ENCODE results near the gene TBC1D17.

Gene TBC1D17

DNA sequence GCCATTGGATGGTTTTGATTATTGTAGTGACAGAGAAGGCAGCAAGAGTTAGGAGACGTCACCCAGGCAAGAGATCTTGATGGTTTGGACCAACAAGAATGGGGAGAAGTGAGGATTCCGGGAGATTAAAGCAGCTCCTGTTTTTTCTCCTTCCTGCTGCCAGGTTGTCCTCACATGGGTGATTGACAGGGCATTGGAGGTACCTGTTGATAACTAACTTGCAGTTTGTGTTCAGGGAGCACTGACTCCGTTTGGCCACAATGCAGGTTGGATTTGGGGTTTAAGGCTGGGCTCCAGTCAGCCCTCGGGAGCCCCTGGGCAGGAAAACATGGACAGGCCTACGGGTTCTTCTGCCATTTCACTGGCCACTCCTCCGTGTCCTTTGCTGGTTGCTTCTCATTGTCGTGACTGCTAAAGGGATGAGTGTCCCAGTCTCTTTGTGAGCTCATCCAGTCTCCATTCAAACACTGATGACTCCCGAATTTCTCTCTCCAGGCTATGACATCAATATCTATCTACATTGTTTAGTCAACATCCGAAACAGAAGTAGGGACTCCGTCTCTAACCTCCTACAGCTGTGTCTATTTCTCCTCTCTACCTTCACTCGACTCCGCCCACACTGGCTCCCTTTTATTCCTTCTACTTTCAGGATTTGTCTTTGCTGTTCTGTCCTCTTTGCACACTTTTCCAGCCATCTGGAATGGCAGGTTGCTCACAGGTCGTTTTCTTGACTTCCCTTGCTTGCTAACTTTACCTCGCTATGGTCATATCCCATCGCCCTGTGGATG lies 27.9 kb upstream of the TBC1D17 start:
- no peak for DNase-seq

- DNase-seq: no peak
Observed at GRCh38 chr19:49850221-49850486, 27.3 kb upstream of the TBC1D17 start.

DNA sequence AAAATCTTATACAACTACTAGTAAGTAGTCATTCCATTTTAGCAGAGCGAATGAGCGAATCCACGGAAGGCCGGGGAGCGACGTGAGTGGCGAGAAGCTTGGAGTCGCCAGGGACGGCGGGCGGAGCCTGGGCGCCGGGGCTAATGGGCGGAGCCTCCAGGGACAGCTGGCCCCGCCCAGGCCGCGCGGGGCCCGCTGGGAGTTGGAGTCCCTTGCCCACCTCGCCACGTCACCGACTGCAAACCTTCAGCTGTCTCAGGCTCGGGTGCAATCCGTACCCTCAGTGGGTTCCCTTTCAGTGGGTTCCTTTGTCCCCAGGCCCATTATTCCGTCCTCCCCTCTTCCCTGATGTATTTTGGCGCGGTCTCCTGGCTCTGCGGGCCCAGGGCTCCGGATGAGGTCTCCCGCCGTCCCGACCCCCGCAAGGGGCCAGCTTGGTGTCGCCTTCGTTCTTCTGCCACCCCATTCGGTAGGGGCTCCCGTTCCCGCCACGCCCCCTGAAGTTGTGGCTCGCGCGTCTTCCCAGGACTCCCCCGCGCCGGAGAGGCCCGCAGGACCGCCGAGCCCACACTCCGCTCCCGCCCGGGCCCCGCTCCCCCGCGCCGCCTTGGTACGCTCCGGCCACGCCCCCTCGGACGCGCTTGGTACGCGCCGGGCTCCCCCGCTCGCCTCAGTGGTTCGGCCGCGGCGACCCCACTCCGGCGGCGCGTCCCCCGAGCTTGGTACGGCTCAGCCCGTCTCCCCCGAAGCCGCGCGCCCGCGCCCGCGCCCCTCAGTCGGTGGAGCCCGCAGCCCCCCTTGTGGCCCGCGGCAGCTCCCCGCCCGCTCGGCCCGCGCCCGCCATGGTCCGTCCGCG lies 26.8 kb upstream of the TBC1D17 start, which contains the start of gene PTOV1:
TSS of gene PTOV1 (plus strand) at position 673 of the 856 bp plus-strand sequence.
- peak; percentile 92 for DNase-seq

GRCh38 chr19:49851456-49852259 lies 25.8 kb upstream of the TBC1D17 start:
- no peak for DNase-seq

GRCh38 chr19:49852631-49853126 lies 24.8 kb upstream of the TBC1D17 start:
- no peak for DNase-seq

GRCh38 chr19:49853852-49854377 lies 23.6 kb upstream of the TBC1D17 start:
- no peak for DNase-seq

DNA sequence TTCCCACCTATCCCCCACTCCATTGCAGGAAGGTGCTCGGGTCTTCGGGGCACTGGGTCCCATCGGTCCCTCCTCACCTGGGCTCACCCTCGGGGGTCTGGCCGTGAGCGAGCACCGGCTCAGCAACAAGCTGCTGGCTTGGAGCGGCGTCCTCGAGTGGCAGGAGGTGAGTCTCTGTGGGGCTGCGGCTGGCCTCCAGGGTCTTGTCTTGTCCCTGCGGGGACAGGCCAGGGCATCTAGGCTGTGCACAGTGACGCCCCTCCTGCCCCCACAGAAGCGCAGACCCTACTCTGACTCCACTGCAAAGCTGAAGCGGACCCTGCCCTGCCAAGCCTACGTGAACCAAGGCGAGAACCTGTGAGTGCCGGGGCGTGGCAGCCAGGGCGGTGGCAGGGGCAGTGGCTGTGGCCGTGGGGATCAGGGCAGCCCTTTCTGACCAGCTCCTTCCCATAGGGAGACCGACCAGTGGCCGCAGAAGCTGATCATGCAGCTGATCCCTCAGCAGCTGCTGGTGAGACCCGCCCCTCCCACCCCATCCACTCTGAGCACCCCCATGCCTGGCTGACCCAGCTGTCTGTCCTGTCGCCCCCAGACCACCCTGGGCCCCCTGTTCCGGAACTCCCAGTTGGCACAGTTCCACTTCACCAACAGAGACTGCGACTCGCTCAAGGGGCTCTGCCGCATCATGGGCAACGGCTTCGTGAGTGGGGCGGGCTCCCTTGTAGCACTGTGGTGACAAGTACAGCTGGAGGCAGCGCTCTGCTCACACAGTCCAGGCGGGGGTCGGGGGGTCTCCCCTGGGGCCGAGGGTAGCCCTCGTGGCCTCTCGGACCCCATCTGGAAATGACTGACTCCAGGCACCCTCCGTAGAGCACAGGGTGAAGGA lies 22.9 kb upstream of the TBC1D17 start:
- DNase-seq: no peak

DNA sequence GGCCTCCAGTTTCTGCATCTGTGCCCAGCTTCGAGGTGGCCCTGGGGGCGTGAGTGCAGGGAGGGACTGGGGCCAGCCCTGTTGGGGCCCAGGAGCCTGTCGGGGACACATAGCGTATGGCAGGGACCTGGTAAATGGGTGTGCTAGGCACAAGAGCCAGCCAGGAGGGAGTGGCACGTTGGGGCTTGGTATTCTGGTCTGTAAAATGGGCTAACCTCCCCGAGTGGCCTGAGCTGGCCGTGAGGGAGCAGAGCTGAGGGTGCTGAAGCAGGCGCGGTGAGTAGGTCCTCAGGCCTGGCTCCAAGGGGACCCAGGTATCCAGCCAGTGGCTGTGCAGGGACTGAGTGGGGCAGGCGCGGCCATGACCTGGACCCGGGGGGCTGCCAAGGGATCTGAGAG lies 22.2 kb upstream of the TBC1D17 start:
- DNase-seq: no peak

GRCh38 chr19:49855676-49856573 lies 21.6 kb upstream of the TBC1D17 start:
- no peak for DNase-seq

DNA sequence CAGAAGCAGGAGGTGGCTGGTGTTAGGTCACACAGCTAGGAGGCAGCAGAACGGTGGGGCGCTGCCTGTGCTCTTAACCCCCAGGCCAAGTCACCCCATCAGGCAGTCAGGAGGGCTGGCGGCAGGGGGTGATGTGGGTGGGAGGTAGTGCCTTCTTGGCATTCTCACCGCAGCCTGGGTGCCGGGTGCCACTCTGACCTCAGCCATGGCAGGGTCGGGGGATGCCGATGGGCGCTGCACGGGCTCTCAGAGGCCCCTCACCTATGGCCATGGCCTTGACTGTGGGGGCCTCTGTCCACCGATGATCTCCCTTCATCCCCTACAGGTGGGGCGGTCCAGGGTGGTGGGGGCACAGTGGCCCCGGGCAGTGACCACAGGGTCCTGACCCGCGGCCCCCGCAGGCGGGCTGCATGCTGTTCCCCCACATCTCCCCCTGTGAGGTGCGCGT lies 20.9 kb upstream of the TBC1D17 start:
- DNase-seq: no peak

DNA sequence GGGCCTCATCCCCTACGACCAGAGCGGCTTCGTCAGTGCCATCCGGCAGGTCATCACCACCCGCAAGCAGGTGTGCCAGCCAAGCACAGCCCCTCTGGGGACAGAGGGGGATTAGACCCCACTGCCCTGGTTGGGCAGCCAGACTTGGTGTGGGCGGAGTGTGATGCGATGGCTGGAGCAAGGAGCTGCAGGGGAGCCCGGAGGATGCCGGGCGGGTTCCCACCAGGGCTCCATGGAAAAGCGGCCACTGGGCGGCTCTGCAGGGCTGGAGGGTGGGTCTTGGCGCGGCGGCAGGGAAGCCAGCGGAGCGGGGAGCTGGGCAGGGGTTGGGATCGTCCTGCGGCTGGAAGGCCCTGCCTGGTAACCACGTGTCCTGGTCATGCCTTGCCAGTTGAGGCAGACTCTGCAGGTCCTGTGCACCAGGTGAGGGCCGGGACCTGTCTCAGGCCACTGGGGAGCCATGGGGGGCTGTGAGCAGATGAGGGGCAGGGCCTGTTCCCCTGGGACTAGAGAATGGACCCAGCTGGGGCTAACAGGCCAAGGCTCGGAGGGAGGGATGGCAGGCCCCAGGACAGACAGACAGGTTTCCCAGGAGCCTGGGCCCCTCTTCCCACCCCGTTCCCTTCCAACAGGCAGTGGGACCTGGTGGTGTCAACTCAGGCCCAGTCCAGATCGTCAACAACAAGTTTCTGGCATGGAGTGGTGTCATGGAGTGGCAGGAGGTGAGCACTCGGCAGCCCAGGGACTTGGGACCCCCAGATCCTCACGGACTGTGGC lies 20.3 kb upstream of the TBC1D17 start:
- DNase-seq: no peak

GRCh38 chr19:49857838-49858087 lies 19.7 kb upstream of the TBC1D17 start:
- no peak for DNase-seq

GRCh38 chr19:49858088-49858985 lies 19.2 kb upstream of the TBC1D17 start:
- DNase-seq: no peak

- DNase-seq: no peak
Observed at GRCh38 chr19:49859682-49860335, 17.7 kb upstream of the TBC1D17 start.

- no peak for DNase-seq
Observed at GRCh38 chr19:49860336-49861102, 17.0 kb upstream of the TBC1D17 start.

- no peak for DNase-seq
Observed at GRCh38 chr19:49861107-49861506, 16.4 kb upstream of the TBC1D17 start.

DNA sequence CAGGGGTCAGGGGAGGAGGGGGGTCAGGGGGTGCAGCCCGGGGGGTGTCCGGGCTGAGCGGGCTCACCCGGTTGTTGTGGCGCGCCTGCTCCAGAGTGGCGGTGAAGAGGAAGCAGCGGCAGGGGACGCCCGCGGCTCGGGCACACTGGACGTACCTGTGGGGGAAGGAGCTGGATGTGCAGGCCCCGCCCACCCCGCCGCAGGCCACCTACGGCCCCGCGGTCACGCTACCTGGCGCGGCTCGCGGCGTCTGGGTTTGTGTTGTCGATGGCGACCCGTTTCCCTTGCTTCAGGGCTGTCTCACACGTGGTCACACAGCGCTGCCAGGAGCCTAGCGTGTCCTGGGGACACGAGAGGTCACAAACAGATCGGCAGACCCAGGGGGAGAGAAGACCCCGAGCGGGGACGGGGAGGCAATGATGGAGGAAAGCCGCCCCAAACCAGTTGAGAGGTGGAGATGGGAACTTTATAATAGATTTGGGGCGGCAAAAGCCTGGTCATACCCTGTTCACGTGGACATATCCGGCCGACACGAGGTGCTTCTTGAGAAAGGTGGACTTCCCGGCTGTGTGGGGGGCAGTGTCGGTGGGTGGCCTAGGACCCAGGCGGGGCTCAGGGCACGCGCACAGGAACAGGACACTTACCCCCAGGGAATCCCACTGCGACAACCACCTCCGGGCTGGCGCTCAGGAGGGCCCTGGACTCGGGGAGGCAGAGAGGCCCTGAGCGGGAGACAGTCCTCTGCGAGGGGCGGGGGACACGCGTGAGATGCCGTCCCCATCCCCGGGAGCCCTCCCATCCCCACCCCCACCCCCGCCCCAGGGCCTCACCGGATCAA lies 15.7 kb upstream of the TBC1D17 start:
- DNase-seq: no peak
